NK-92 (cell line): ENCODE data around the gene CLECL1.

Experiments
- DNase-seq: peaks from one replicate; lab custom pipeline; 2025; ENCODE audit not compliant: unreplicated experiment; lab: John Stamatoyannopoulos, UW

Gene CLECL1

GRCh38 chr12:9732921-9733461, at the start of gene CLECL1:
Gene CLECL1 (minus strand): TSS chr12:9733097.
- DNase-seq = no peak

- no peak for DNase-seq
Observed at GRCh38 chr12:9781360-9781759, 48.5 kb upstream of the CLECL1 start.

GRCh38 chr12:9779209-9779608, 46.3 kb upstream of the CLECL1 start:
- no peak for DNase-seq

- DNase-seq = no peak
Observed at GRCh38 chr12:9776781-9777180, 43.9 kb upstream of the CLECL1 start.

- no peak for DNase-seq
Observed at GRCh38 chr12:9773216-9773877, 40.5 kb upstream of the CLECL1 start.

- no peak for DNase-seq
Observed at GRCh38 chr12:9763025-9763424, 30.1 kb upstream of the CLECL1 start.

- no peak for DNase-seq
Observed at GRCh38 chr12:9762369-9762768, 29.5 kb upstream of the CLECL1 start.

- no peak for DNase-seq
Observed at GRCh38 chr12:9761419-9761781, 28.5 kb upstream of the CLECL1 start.

GRCh38 chr12:9760699-9761418, 28.0 kb upstream of the CLECL1 start, which contains the start of gene CD69:
Gene CD69 (minus strand): TSS chr12:9760901. CDS start chr12:9760820, 81 bp downstream.
- peak; percentile 29 for DNase-seq

GRCh38 chr12:9760120-9760519, 27.2 kb upstream of the CLECL1 start:
- no peak for DNase-seq

GRCh38 chr12:9759694-9760093, 26.8 kb upstream of the CLECL1 start:
- no peak for DNase-seq

GRCh38 chr12:9758119-9758518, 25.2 kb upstream of the CLECL1 start:
- no peak for DNase-seq

GRCh38 chr12:9757433-9758025, 24.6 kb upstream of the CLECL1 start:
- no peak for DNase-seq

GRCh38 chr12:9756706-9757105, 23.8 kb upstream of the CLECL1 start:
- no peak for DNase-seq

- no peak for DNase-seq
Observed at GRCh38 chr12:9756170-9756569, 23.3 kb upstream of the CLECL1 start.

- DNase-seq = no peak
Observed at GRCh38 chr12:9755567-9755966, 22.7 kb upstream of the CLECL1 start.

GRCh38 chr12:9755035-9755434, 22.1 kb upstream of the CLECL1 start:
- no peak for DNase-seq

GRCh38 chr12:9754099-9754927, 21.4 kb upstream of the CLECL1 start:
- DNase-seq = no peak

- DNase-seq = no peak
Observed at GRCh38 chr12:9753498-9753897, 20.6 kb upstream of the CLECL1 start.

- DNase-seq = no peak
Observed at GRCh38 chr12:9753073-9753472, 20.2 kb upstream of the CLECL1 start.
